Measurements from ENCODE around the gene SNX14.

SNX14 gene

GRCh38 chr6:85620308-85620707, 26.6 kb upstream of the SNX14 start:
- H3K4me1 ChIP-seq: no peaks in the 10 kb centered on the region
- H4K20me1 ChIP-seq: peaks cover 88% of the 10 kb centered on the region
- TF ChIP-seq Cebpa-rat (IDR thresholded peaks at IDR 0.05): no peak
- no peak overlapping the region for H3K4me2 ChIP-seq
- H3K36me3 ChIP-seq: peaks cover 79% of the 10 kb centered on the region
- H3K9ac ChIP-seq: no peak overlapping the region
- no peaks in the 10 kb centered on the region for H3K9me3 ChIP-seq
- H3K27ac ChIP-seq: no peak overlapping the region
- no peak overlapping the region for H3K4me3 ChIP-seq
- H3K27me3 ChIP-seq: no peaks in the 10 kb centered on the region

- Histone ChIP-seq H3K9ac (no peak overlapping the region), H3K27ac (no peak overlapping the region), H3K9me3 (no peaks in the 10 kb centered on the region), H4K20me1 (peaks cover 61% of the 10 kb centered on the region), H3K4me1 (no peaks in the 10 kb centered on the region), H3K4me2 (no peak overlapping the region), H3K36me3 (peaks cover 78% of the 10 kb centered on the region), H3K27me3 (no peaks in the 10 kb centered on the region), H3K4me3 (no peak overlapping the region)
- no peak for TF ChIP-seq Cebpa-rat (IDR thresholded peaks at IDR 0.05)
Observed at GRCh38 chr6:85614780-85615179, 21.1 kb upstream of the SNX14 start.

GRCh38 chr6:85612690-85613474, 19.2 kb upstream of the SNX14 start:
- H3K4me1 ChIP-seq: no peaks in the 10 kb centered on the region
- H3K4me3 ChIP-seq: no peak overlapping the region
- H3K9ac ChIP-seq: no peak overlapping the region
- TF ChIP-seq Cebpa-rat (IDR thresholded peaks at IDR 0.05): no peak
- H3K36me3 ChIP-seq: peaks cover 65% of the 10 kb centered on the region
- H3K4me2 ChIP-seq: no peak overlapping the region
- H4K20me1 ChIP-seq: peaks cover 44% of the 10 kb centered on the region
- no peaks in the 10 kb centered on the region for H3K9me3 ChIP-seq
- H3K27ac ChIP-seq: no peak overlapping the region
- no peaks in the 10 kb centered on the region for H3K27me3 ChIP-seq

GRCh38 chr6:85610182-85610895, 16.7 kb upstream of the SNX14 start:
- H3K27ac ChIP-seq: no peak overlapping the region
- H3K4me3 ChIP-seq: no peak overlapping the region
- H3K9me3 ChIP-seq: no peaks in the 10 kb centered on the region
- H4K20me1 ChIP-seq: peaks cover 22% of the 10 kb centered on the region
- TF ChIP-seq Cebpa-rat (IDR thresholded peaks at IDR 0.05): no peak
- H3K4me1 ChIP-seq: no peaks in the 10 kb centered on the region
- H3K4me2 ChIP-seq: no peak overlapping the region
- no peaks in the 10 kb centered on the region for H3K27me3 ChIP-seq
- no peak overlapping the region for H3K9ac ChIP-seq
- peaks cover 43% of the 10 kb centered on the region for H3K36me3 ChIP-seq

- Histone ChIP-seq H4K20me1 (0 out of 2 replicates have a peak, but pooled peaks cover 4% of the 10 kb centered on the region), H3K36me3 (no peaks in the 10 kb centered on the region), H3K9me3 (no peaks in the 10 kb centered on the region), H3K4me1 (no peaks in the 10 kb centered on the region), H3K4me2 (no peak overlapping the region), H3K27me3 (no peaks in the 10 kb centered on the region), H3K4me3 (no peak overlapping the region), H3K27ac (no peak overlapping the region), H3K9ac (no peak overlapping the region)
- TF ChIP-seq Cebpa-rat (IDR thresholded peaks at IDR 0.05): no peak
Observed at GRCh38 chr6:85602100-85602499, 8.4 kb upstream of the SNX14 start.

GRCh38 chr6:85600713-85601313, 7.2 kb upstream of the SNX14 start:
- 0 out of 2 replicates have a peak, but pooled peaks cover 4% of the 10 kb centered on the region for H4K20me1 ChIP-seq
- no peaks in the 10 kb centered on the region for H3K9me3 ChIP-seq
- H3K27me3 ChIP-seq: no peaks in the 10 kb centered on the region
- no peaks in the 10 kb centered on the region for H3K4me1 ChIP-seq
- no peak for TF ChIP-seq Cebpa-rat (IDR thresholded peaks at IDR 0.05)
- no peaks in the 10 kb centered on the region for H3K36me3 ChIP-seq
- H3K27ac ChIP-seq: no peak overlapping the region
- no peak overlapping the region for H3K4me3 ChIP-seq
- H3K9ac ChIP-seq: no peak overlapping the region
- no peak overlapping the region for H3K4me2 ChIP-seq

- peak overlapping the region; percentile 67 for H3K4me2 ChIP-seq
- H3K27ac ChIP-seq: peak overlapping the region; percentile 79; the same call in 1 of the 2 replicates
- no peaks in the 10 kb centered on the region for H4K20me1 ChIP-seq
Observed at GRCh38 chr6:85594197-85594930, 706 bp upstream of the SNX14 start.

GRCh38 chr6:85592033-85592432, 1.6 kb downstream of the SNX14 start:
- Histone ChIP-seq H3K9me3 (peaks cover 25% of the 10 kb centered on the region), H3K4me1 (peaks cover 11% of the 10 kb centered on the region; the same call in 1 of the 2 replicates), H3K4me2 (peak overlapping the region; percentile 67), H4K20me1 (no peaks in the 10 kb centered on the region), H3K36me3 (peaks cover 11% of the 10 kb centered on the region; the same call in 1 of the 2 replicates), H3K27ac (no peak overlapping the region), H3K27me3 (no peaks in the 10 kb centered on the region), H3K9ac (no peak overlapping the region), H3K4me3 (peak overlapping the region; percentile 76; the same call in 1 of the 2 replicates)
- TF ChIP-seq Cebpa-rat (IDR thresholded peaks at IDR 0.05): no peak

More at GRCh38 chr6:85594197-85594930, 706 bp upstream of the SNX14 start:
- H3K27me3 ChIP-seq: no peaks in the 10 kb centered on the region
- H3K9me3 ChIP-seq: peaks cover 14% of the 10 kb centered on the region; the same call in 1 of the 2 replicates
- H3K4me1 ChIP-seq: peaks cover 11% of the 10 kb centered on the region; the same call in 1 of the 2 replicates
- TF ChIP-seq Cebpa-rat (IDR thresholded peaks at IDR 0.05): no peak
- H3K4me3 ChIP-seq: peak overlapping the region; percentile 76
- H3K9ac ChIP-seq: peak overlapping the region; percentile 84
- peaks cover 8% of the 10 kb centered on the region; the same call in 1 of the 2 replicates for H3K36me3 ChIP-seq

GRCh38 chr6:85591207-85591606, 2.5 kb downstream of the SNX14 start:
- H3K36me3 ChIP-seq: peaks cover 11% of the 10 kb centered on the region; the same call in 1 of the 2 replicates
- no peaks in the 10 kb centered on the region for H4K20me1 ChIP-seq
- no peak overlapping the region for H3K9ac ChIP-seq
- no peak for TF ChIP-seq Cebpa-rat (IDR thresholded peaks at IDR 0.05)
- H3K4me2 ChIP-seq: no peak overlapping the region
- no peaks in the 10 kb centered on the region for H3K27me3 ChIP-seq
- H3K4me3 ChIP-seq: no peak overlapping the region
- H3K27ac ChIP-seq: no peak overlapping the region
- peaks cover 11% of the 10 kb centered on the region; the same call in 1 of the 2 replicates for H3K4me1 ChIP-seq
- peaks cover 25% of the 10 kb centered on the region for H3K9me3 ChIP-seq
